DOHH2 (cell line): Measurements from ENCODE around the gene SF3A1.

Experiments
- H3F3A ChIP-seq: fragments of 200-600 bp; sonication (generic), shearing (Covaris generic); 2 replicates; pipeline ENCODE4 v1.6.0; 2016; ENCODE audit warnings: antibody characterized with exemption, mild to moderate bottlenecking; ENCODE audit not compliant: control insufficient read depth, insufficient read depth
- H3K27ac ChIP-seq: fragments of 200-600 bp; sonication (generic); 2 replicates; pipeline ENCODE4 v1.5.1; 2014; ENCODE audit warnings: low read depth, mild to moderate bottlenecking, low read length, moderate library complexity
- H3K27me3 ChIP-seq: fragments of 200-600 bp; sonication (generic); 2 replicates; pipeline ENCODE4 v1.6.1; 2014; ENCODE audit warnings: mild to moderate bottlenecking, low read length, mixed read lengths; ENCODE audit not compliant: control insufficient read depth
- H3K36me3 ChIP-seq: fragments of 200-600 bp; sonication (generic); 2 replicates; pipeline ENCODE4 v1.6.1; 2014; ENCODE audit warnings: mild to moderate bottlenecking, low read length, moderate library complexity, mixed read lengths; ENCODE audit not compliant: control insufficient read depth
- H3K4me1 ChIP-seq: fragments of 200-600 bp; sonication (generic); 2 replicates; pipeline ENCODE4 v1.6.1; 2014; ENCODE audit warnings: mild to moderate bottlenecking, low read length, mixed read lengths; ENCODE audit not compliant: control insufficient read depth
- H3K4me2 ChIP-seq: fragments of 200-600 bp; sonication (generic); 2 replicates; pipeline ENCODE4 v1.6.0; 2014; ENCODE audit warnings: mild to moderate bottlenecking, low read length, moderate library complexity
- H3K4me3 ChIP-seq: fragments of 200-600 bp; sonication (generic); 2 replicates; pipeline ENCODE4 v1.5.1; 2014; ENCODE audit warnings: mild to moderate bottlenecking, low read length, mixed read lengths
- H3K79me2 ChIP-seq: fragments of 200-600 bp; sonication (generic); 2 replicates; pipeline ENCODE4 v1.6.1; 2014; ENCODE audit warnings: mild to moderate bottlenecking, low read length, mixed read lengths; ENCODE audit not compliant: control insufficient read depth
- H3K9me2 ChIP-seq: fragments of 200-600 bp; sonication (generic); replicated peaks from 2 replicates; pipeline ENCODE4 v1.6.1; 2014; ENCODE audit warnings: mild to moderate bottlenecking, low read length, mixed read lengths; ENCODE audit not compliant: control insufficient read depth
- H3K9me3 ChIP-seq: fragments of 200-600 bp; sonication (generic); 2 replicates; pipeline ENCODE4 v1.6.1; 2014; ENCODE audit warnings: antibody characterized with exemption, low read length, mixed read lengths; ENCODE audit not compliant: control insufficient read depth, insufficient read depth
- H4K20me1 ChIP-seq: fragments of 200-600 bp; sonication (generic); 2 replicates; pipeline ENCODE4 v1.6.0; 2014; ENCODE audit warnings: low read depth, mild to moderate bottlenecking, antibody characterized with exemption, low read length, moderate library complexity; ENCODE audit not compliant: control insufficient read depth, insufficient read depth
- CTCF ChIP-seq: fragments of 200-600 bp; sonication (generic); IDR thresholded peaks from one replicate; pipeline ENCODE4 v1.5.1; 2014; ENCODE audit warnings: antibody characterized with exemption, mild to moderate bottlenecking, low read depth, low read length; ENCODE audit not compliant: poor library complexity, severe bottlenecking
- EZH2phosphoT487 ChIP-seq: fragments of 200-600 bp; sonication (generic); IDR thresholded peaks from 2 replicates; pipeline ENCODE4 v1.6.1; 2017; ENCODE audit warnings: borderline replicate concordance, mild to moderate bottlenecking, antibody characterized with exemption, low read length, moderate library complexity, mixed read lengths

SF3A1 gene

DNA sequence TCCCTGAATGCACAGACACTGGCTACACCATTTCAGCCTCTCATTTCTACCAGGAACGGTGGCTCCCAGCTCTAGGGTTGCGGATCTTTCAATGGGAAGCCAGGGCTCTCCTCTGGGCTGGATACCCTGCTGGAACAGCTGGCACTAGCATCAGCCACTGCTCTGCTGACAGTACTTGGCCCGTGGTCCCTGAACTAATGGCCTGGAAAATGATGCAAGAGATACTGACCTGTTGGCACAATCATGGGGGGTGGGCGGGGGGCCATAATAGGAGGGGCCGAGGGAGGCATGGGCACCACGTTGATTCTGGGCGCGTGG, 19.3 kb downstream of the SF3A1 start:
- Histone ChIP-seq H3K36me3 (peaks cover 98% of the 10 kb centered on the region), H3K27me3 (no peaks in the 10 kb centered on the region), H3K9me3 (no peaks in the 10 kb centered on the region), H3K4me1 (no peaks in the 10 kb centered on the region), H4K20me1 (no peaks in the 10 kb centered on the region), H3K79me2 (no peaks in the 10 kb centered on the region), H3K4me3 (no peak overlapping the region), H3F3A (no peaks in the 10 kb centered on the region), H3K4me2 (no peak overlapping the region), H3K9me2 (no peaks in the 10 kb centered on the region), H3K27ac (no peak overlapping the region)
- TF ChIP-seq EZH2phosphoT487, result no peak
- no peak for TF ChIP-seq CTCF

DNA sequence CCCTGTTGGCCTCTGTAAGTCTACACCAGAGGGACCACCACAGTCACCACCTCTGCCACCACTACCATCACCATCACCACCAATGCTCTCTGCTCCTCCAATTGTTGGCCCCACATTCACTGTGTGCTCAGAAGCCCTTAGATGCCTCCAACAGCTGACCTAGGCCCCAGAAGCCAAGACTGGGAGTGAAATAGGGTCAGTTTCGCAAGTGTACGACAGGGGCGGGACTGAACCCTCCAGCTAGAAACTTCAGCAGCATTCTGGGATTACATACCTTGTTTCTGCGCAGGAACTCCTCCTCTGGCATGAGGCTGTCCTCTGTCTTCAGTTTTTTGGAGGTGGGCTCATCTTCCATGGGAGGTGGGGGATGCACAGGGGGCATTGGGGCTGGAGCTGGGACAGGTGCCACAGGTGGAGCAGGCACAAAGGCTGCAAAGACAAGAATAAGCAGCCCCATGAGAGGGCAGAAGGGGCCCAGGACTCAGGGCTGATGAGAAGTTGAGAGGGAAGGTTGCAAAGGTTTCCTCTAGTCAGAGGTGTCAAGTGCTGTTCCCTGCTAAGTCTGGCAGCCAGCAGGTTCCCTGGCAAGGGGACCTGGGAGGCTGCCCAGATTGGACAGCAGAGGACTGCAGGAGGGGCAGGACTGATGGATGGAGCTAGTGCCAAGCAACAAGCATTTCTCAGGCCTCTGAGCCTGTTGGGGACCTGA, 19.8 kb downstream of the SF3A1 start:
- Histone ChIP-seq H3K4me1 (no peaks in the 10 kb centered on the region), H4K20me1 (no peaks in the 10 kb centered on the region), H3K4me2 (no peak overlapping the region), H3K4me3 (no peak overlapping the region), H3K9me3 (no peaks in the 10 kb centered on the region), H3F3A (no peaks in the 10 kb centered on the region), H3K36me3 (peaks cover 96% of the 10 kb centered on the region), H3K79me2 (no peaks in the 10 kb centered on the region), H3K27ac (no peak overlapping the region), H3K27me3 (no peaks in the 10 kb centered on the region), H3K9me2 (no peaks in the 10 kb centered on the region)
- no peak for TF ChIP-seq CTCF
- TF ChIP-seq EZH2phosphoT487, result no peak

DNA sequence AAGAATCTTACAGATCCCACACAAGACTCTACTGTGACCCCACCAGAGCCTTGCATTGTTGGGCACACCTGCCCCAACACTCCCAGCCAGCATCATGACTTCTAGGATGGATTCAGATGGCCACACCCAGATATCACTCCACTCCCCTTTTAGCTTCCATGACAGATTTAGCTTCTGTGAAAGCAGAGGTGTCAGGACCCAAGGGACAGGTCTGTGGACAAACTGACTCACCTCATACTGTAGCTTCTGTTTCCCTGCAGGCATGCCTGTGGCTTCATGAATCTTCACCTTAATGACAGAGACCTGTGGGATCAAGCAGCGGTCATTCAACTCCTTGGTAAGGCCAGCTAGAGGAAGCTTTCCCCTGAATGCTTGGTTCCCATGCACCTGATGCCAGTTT, 21.5 kb downstream of the SF3A1 start:
- peaks cover 87% of the 10 kb centered on the region for H3K36me3 ChIP-seq
- H3F3A ChIP-seq, result no peaks in the 10 kb centered on the region; the same call in 1 of the 2 replicates
- TF ChIP-seq EZH2phosphoT487 (no peak), CTCF (no peak)
- H3K4me1 ChIP-seq, result no peaks in the 10 kb centered on the region
- no peaks in the 10 kb centered on the region for H3K27me3 ChIP-seq
- H3K9me2 ChIP-seq, result no peaks in the 10 kb centered on the region
- no peaks in the 10 kb centered on the region for H3K79me2 ChIP-seq
- H3K27ac ChIP-seq, result no peak overlapping the region
- H3K4me3 ChIP-seq, result no peak overlapping the region
- H3K4me2 ChIP-seq, result no peak overlapping the region
- H3K9me3 ChIP-seq, result no peaks in the 10 kb centered on the region
- no peaks in the 10 kb centered on the region for H4K20me1 ChIP-seq
